MM.1S (cell line): ENCODE measurements around the gene DLGAP1.

Source experiments
- DNase-seq: peaks from one replicate; pipeline ENCODE4 v3.0.0-alpha.2; 2015
- H2AFZ ChIP-seq: fragments of 300-600 bp; sonication (generic); 2 replicates; pipeline ENCODE4 v1.6.0; 2016; ENCODE audit warnings: antibody characterized with exemption, low read length
- H3F3A ChIP-seq: fragments of 300-600 bp; sonication (generic); 2 replicates; pipeline ENCODE4 v1.6.1; 2016; ENCODE audit warnings: mild to moderate bottlenecking, antibody characterized with exemption, low read length, moderate library complexity, mixed read lengths; ENCODE audit not compliant: insufficient read depth
- H3K27ac ChIP-seq: fragments of 300-600 bp; sonication (generic); 2 replicates; pipeline ENCODE4 v1.5.1; 2016; ENCODE audit warnings: mild to moderate bottlenecking, low read length
- H3K27me3 ChIP-seq: fragments of 300-600 bp; sonication (generic); replicated peaks from 2 replicates; pipeline ENCODE4 v1.6.0; 2016; ENCODE audit warnings: low read length; ENCODE audit not compliant: insufficient read depth
- H3K36me3 ChIP-seq: fragments of 300-600 bp; sonication (generic); replicated peaks from 2 replicates; pipeline ENCODE4 v1.6.1; 2016; ENCODE audit warnings: mild to moderate bottlenecking, low read length, mixed read lengths; ENCODE audit not compliant: insufficient read depth
- H3K4me1 ChIP-seq: fragments of 300-600 bp; sonication (generic); 2 replicates; pipeline ENCODE4 v1.6.1; 2016; ENCODE audit warnings: low read length, mixed read lengths
- H3K4me2 ChIP-seq: fragments of 300-600 bp; sonication (generic); 2 replicates; pipeline ENCODE4 v1.6.0; 2016; ENCODE audit warnings: low read depth, low read length
- H3K4me3 ChIP-seq: fragments of 300-600 bp; sonication (generic); 2 replicates; pipeline ENCODE4 v1.5.1; 2016; ENCODE audit warnings: low read length, mixed read lengths
- H3K79me2 ChIP-seq: fragments of 300-600 bp; sonication (generic); 2 replicates; pipeline ENCODE4 v1.6.1; 2016; ENCODE audit warnings: mixed run types, low read length, mixed read lengths
- H3K9ac ChIP-seq: fragments of 300-600 bp; sonication (generic); 2 replicates; pipeline ENCODE4 v1.6.1; 2016; ENCODE audit warnings: low read length, mixed read lengths
- H3K9me2 ChIP-seq: fragments of 300-600 bp; sonication (generic); replicated peaks from 2 replicates; pipeline ENCODE4 v1.6.1; 2016; ENCODE audit warnings: mild to moderate bottlenecking, low read length, mixed read lengths; ENCODE audit not compliant: insufficient read depth
- H3K9me3 ChIP-seq: fragments of 300-600 bp; sonication (generic); replicated peaks from 2 replicates; pipeline ENCODE4 v1.6.1; 2016; ENCODE audit warnings: mild to moderate bottlenecking, low read length, mixed read lengths; ENCODE audit not compliant: insufficient read depth
- H4K20me1 ChIP-seq: fragments of 300-600 bp; sonication (generic); 2 replicates; pipeline ENCODE4 v1.6.1; 2016; ENCODE audit warnings: mild to moderate bottlenecking, low read length, moderate library complexity, mixed read lengths; ENCODE audit not compliant: insufficient read depth
- EZH2 ChIP-seq: fragments of 300-600 bp; sonication (generic); optimal IDR thresholded peaks from 2 replicates; pipeline ENCODE3; 2017; ENCODE audit warnings: low read depth, mild to moderate bottlenecking, antibody characterized with exemption, low read length, mixed read lengths
- EZH2phosphoT487 ChIP-seq: fragments of 300-600 bp; sonication (generic); IDR thresholded peaks from 2 replicates; pipeline ENCODE4 v1.6.1; 2018; ENCODE audit warnings: antibody characterized with exemption, low read length
- TF ChIP-seq, protein P1 (sequence below): fragments of 300-600 bp; sonication (generic); IDR thresholded peaks from 2 replicates; pipeline ENCODE4 v1.5.1; 2016; ENCODE audit warnings: antibody characterized with exemption, low read length, mixed read lengths

The DLGAP1 gene

DNA sequence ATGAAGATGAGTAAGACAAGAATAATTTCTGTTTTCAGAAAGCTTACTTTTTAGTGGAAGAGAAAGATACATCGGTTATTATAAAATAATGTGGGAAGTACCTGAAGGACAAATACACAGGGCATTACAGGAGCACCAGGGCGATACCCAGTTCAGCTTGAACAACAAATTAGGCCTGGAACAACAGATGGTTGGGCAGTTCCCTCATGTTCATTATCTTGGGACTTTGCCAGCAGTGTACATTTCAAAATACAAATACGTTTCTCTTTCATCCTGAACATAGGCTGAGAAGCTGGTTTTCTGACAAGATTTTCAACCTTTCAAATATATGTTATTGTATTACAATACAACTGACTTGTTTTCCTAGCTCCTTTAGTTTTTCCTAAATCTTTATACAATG, 925.5 kb downstream of the DLGAP1 start:
- Histone ChIP-seq H3K27me3 (peaks cover 5% of the 10 kb centered on the region; the same call in 1 of the 2 replicates), H3K4me3 (no peak overlapping the region), H4K20me1 (no peaks in the 10 kb centered on the region), H3K4me1 (peaks cover 16% of the 10 kb centered on the region), H3K36me3 (no peaks in the 10 kb centered on the region), H3F3A (peaks cover 20% of the 10 kb centered on the region), H3K4me2 (no peak overlapping the region), H3K9me3 (no peaks in the 10 kb centered on the region), H3K79me2 (no peaks in the 10 kb centered on the region), H2AFZ (no peak overlapping the region), H3K27ac (no peak overlapping the region), H3K9me2 (no peaks in the 10 kb centered on the region), H3K9ac (no peak overlapping the region)
- DNase-seq = no peak
- TF ChIP-seq EZH2phosphoT487 = no peak
- TF ChIP-seq, protein P1, sequence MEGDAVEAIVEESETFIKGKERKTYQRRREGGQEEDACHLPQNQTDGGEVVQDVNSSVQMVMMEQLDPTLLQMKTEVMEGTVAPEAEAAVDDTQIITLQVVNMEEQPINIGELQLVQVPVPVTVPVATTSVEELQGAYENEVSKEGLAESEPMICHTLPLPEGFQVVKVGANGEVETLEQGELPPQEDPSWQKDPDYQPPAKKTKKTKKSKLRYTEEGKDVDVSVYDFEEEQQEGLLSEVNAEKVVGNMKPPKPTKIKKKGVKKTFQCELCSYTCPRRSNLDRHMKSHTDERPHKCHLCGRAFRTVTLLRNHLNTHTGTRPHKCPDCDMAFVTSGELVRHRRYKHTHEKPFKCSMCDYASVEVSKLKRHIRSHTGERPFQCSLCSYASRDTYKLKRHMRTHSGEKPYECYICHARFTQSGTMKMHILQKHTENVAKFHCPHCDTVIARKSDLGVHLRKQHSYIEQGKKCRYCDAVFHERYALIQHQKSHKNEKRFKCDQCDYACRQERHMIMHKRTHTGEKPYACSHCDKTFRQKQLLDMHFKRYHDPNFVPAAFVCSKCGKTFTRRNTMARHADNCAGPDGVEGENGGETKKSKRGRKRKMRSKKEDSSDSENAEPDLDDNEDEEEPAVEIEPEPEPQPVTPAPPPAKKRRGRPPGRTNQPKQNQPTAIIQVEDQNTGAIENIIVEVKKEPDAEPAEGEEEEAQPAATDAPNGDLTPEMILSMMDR = no peak
- TF ChIP-seq EZH2 = no peak

DNA sequence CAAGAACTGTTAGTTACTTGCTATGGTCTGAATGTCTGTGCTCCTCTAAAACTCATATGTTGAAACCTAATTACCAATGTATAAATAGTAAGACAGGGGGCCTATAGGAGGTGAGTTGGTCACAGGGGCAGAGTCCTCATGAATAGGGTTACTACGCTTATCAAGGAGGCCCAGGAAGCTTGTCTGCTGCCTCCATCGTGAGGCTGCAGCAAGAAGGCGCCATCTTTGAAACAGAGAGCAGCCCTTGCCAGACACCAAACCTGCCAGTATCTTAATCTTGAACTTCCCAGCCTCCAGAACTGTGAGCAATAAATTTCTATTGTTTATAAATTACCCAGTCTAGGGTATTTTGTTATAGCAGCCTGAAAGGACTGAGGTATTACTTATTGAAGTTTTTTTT, 926.0 kb downstream of the DLGAP1 start:
- Histone ChIP-seq H2AFZ (no peak overlapping the region), H3K27me3 (peaks cover 10% of the 10 kb centered on the region), H3K4me1 (peaks cover 16% of the 10 kb centered on the region), H3K9ac (no peak overlapping the region), H4K20me1 (no peaks in the 10 kb centered on the region), H3K9me3 (no peaks in the 10 kb centered on the region), H3K79me2 (no peaks in the 10 kb centered on the region), H3F3A (peaks cover 20% of the 10 kb centered on the region), H3K36me3 (no peaks in the 10 kb centered on the region), H3K4me2 (no peak overlapping the region), H3K27ac (no peak overlapping the region), H3K9me2 (no peaks in the 10 kb centered on the region), H3K4me3 (no peak overlapping the region)
- no peak for DNase-seq
- TF ChIP-seq EZH2phosphoT487 (no peak), EZH2 (no peak)
- TF ChIP-seq, protein P1 = no peak

- Histone ChIP-seq H3K79me2 (no peaks in the 10 kb centered on the region), H3K9ac (no peak overlapping the region), H3K4me3 (no peak overlapping the region), H3F3A (peaks cover 20% of the 10 kb centered on the region), H4K20me1 (no peaks in the 10 kb centered on the region), H3K9me2 (no peaks in the 10 kb centered on the region), H3K9me3 (no peaks in the 10 kb centered on the region), H3K4me1 (peaks cover 16% of the 10 kb centered on the region), H2AFZ (no peak overlapping the region), H3K27ac (no peak overlapping the region), H3K4me2 (no peak overlapping the region), H3K36me3 (no peaks in the 10 kb centered on the region), H3K27me3 (peaks cover 13% of the 10 kb centered on the region)
- TF ChIP-seq EZH2 (no peak), EZH2phosphoT487 (no peak)
- TF ChIP-seq, protein P1 = no peak
- no peak for DNase-seq
Observed at GRCh38 chr18:3528231-3528630, 926.9 kb downstream of the DLGAP1 start.
